Ectodermal cell (in vitro differentiated cells): ENCODE results near the gene PIEZO1.

Experiments
- H3K27ac ChIP-seq: 2 replicates; pipeline ENCODE4 v1.7.0; 2013; ENCODE audit warnings: mild to moderate bottlenecking, low read depth, low read length; ENCODE audit not compliant: insufficient read depth, poor library complexity, severe bottlenecking
- H3K27me3 ChIP-seq: 2 replicates; pipeline ENCODE4 v1.7.0; 2013; ENCODE audit warnings: mild to moderate bottlenecking, low read length; ENCODE audit not compliant: insufficient read depth, control insufficient read depth, poor library complexity, severe bottlenecking
- H3K36me3 ChIP-seq: one replicate; pipeline ENCODE4 v1.7.0; 2013; ENCODE audit warnings: low read length; ENCODE audit not compliant: control insufficient read depth, insufficient read depth
- H3K4me1 ChIP-seq: one replicate; pipeline ENCODE4 v1.7.0; 2013; ENCODE audit warnings: low read length; ENCODE audit not compliant: control insufficient read depth, insufficient read depth
- H3K4me3 ChIP-seq: 2 replicates; pipeline ENCODE4 v1.7.0; 2013; ENCODE audit warnings: low read depth, low read length, control low read depth; ENCODE audit not compliant: insufficient read depth
- H3K9me3 ChIP-seq: 2 replicates; pipeline ENCODE4 v1.7.0; 2013; ENCODE audit warnings: mild to moderate bottlenecking, low read length, moderate library complexity; ENCODE audit not compliant: control insufficient read depth
- WGBS, 2 experiments: methylation state at CpG; one replicate each; pipeline ENCODE4 v1.1.7; 2013; ENCODE audit warnings: missing lambda C conversion rate in 2 of 2; 5-methylcytosine and 5-hydroxymethylcytosine counted together

The PIEZO1 gene

GRCh38 chr16:88749358-88749757 lies 35.7 kb downstream of the PIEZO1 start:
- WGBS, 2 experiments, result 95% methylated on average over 26 of the region's 26 CpGs
- H3K27ac ChIP-seq, result no peak overlapping the region
- H3K9me3 ChIP-seq, result no peaks in the 10 kb centered on the region
- H3K27me3 ChIP-seq, result no peaks in the 10 kb centered on the region
- H3K4me1 ChIP-seq, result peaks cover 3% of the 10 kb centered on the region
- H3K4me3 ChIP-seq, result no peak overlapping the region
- no peaks in the 10 kb centered on the region for H3K36me3 ChIP-seq

DNA sequence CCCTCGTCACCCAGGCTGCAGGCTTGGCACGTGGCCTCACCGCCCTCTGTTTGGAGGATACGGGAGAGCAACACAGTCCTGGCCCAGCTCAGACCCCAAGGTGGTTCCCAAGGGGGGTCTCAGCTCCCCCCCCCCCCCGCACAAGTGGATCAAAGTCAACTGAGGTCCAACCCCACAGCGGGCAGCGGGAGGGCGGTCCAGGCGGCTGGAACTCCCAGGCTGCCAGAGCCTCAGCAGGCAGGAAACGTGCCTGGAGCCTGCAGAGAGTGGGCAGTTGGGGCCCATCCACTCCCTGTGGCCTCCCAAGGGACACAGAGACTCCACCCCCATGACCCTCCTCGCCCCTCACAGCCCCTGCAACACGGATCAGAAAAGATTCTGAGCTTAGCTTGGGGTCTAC lies 36.7 kb downstream of the PIEZO1 start:
- Histone ChIP-seq H3K4me3 (no peak overlapping the region), H3K36me3 (no peaks in the 10 kb centered on the region), H3K27me3 (no peaks in the 10 kb centered on the region), H3K4me1 (peaks cover 11% of the 10 kb centered on the region), H3K9me3 (no peaks in the 10 kb centered on the region), H3K27ac (no peak overlapping the region)
- WGBS, 2 experiments, result 88 to 92% methylated on average over 12 of the region's 12 CpGs

DNA sequence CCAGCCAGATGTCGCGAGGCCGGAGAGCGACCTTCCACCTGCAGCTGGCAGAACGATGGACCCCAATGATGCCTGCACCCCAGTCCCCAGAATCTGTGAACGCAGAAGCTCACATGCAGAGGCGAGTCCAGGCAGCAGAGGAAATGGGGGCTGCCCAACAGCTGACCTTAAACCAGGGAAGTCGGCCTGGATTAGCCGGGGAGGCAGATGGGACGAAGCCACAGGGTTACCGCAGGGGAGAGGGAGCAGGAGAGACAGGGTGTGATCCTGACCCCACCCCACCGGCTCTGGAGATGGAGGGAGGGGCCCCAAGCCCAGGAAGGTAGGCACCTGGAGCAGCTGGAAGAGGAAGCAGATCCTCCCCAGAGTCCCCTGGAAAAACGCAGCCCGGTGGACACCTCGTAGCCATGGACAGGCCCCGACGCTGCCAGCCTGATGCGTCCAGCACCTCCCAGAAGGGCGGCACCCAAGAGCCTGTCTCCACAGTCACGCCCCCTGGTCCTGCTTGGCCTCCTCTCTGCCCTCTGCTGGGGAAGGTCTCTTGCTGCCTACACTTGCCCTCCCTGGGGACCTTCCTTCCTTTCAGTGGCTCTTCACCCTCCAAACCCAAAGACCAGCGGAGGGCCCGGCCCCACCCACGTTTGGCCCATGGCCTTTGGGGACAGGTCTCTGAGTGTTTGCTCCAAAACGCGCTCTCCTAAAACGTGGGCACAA lies 37.3 kb downstream of the PIEZO1 start:
- Histone ChIP-seq H3K4me3 (no peak overlapping the region), H3K27me3 (no peaks in the 10 kb centered on the region), H3K9me3 (no peaks in the 10 kb centered on the region), H3K36me3 (no peaks in the 10 kb centered on the region), H3K4me1 (peaks cover 11% of the 10 kb centered on the region), H3K27ac (no peak overlapping the region)
- 91 to 92% methylated on average over 26 of the region's 26 CpGs for whole genome bisulfite sequencing, 2 experiments

GRCh38 chr16:88746506-88746905 lies 38.5 kb downstream of the PIEZO1 start:
- H3K36me3 ChIP-seq, result no peaks in the 10 kb centered on the region
- 74 to 76% methylated on average over 17 of the region's 17 CpGs for WGBS, 2 experiments
- no peaks in the 10 kb centered on the region for H3K9me3 ChIP-seq
- H3K4me3 ChIP-seq, result no peak overlapping the region
- no peaks in the 10 kb centered on the region for H3K27me3 ChIP-seq
- H3K4me1 ChIP-seq, result peaks cover 11% of the 10 kb centered on the region
- H3K27ac ChIP-seq, result no peak overlapping the region

- Histone ChIP-seq H3K9me3 (no peaks in the 10 kb centered on the region), H3K27ac (no peak overlapping the region), H3K36me3 (no peaks in the 10 kb centered on the region), H3K27me3 (no peaks in the 10 kb centered on the region), H3K4me1 (peaks cover 11% of the 10 kb centered on the region), H3K4me3 (no peak overlapping the region)
- 70 to 72% methylated on average over 37 to 38 of the region's 39 CpGs for WGBS, 2 experiments
These were observed 40.2 kb downstream of the PIEZO1 start for GRCh38 chr16:88744577-88745521.

DNA sequence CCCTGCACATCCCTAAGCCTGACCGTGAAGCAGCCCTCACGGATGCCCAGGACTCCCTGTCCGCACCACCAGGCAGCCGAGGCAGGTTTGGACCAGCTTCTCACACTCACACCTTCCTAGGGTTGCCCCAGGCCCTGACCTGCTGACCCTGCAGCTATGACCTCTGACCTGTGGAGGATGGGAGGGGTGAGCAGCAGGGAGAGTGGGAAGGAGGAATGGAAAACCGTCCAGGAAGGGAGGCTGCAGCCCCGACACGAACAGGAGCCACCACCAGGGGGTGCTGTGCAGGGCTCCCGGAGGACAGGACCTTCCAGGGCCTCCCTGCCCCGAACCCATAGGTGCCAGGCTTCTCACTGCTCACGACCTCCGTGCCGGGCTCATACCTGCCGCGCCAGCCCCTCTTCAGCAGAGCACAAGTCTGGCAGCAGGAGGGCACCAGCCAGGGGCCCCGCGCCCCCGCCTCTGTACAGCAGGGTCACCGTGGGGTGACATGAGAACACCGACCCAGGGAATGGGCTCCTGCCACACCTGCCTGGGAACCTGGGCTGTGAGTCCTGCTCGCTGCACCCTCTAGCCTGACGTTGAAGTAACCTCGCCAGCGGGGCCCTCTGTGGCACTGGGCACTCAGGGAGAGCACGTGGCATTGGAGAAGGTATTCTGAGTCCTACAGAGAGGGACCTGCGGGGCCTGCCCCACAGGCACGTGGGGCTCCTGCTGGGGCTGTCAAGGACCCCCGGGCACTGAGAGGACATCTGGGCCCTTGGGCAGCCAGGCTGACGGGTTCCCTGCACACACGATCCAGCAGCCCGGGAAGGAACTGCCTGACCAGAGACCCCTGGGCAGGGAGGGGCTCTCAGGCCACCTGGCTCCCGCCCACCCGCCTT lies 41.1 kb downstream of the PIEZO1 start:
- Histone ChIP-seq H3K9me3 (no peaks in the 10 kb centered on the region), H3K4me3 (no peak overlapping the region), H3K36me3 (no peaks in the 10 kb centered on the region), H3K27ac (peak overlapping the region; percentile 36), H3K4me1 (peaks cover 11% of the 10 kb centered on the region), H3K27me3 (no peaks in the 10 kb centered on the region)
- WGBS, 2 experiments, result 72% methylated on average over 32 of the region's 32 CpGs

DNA sequence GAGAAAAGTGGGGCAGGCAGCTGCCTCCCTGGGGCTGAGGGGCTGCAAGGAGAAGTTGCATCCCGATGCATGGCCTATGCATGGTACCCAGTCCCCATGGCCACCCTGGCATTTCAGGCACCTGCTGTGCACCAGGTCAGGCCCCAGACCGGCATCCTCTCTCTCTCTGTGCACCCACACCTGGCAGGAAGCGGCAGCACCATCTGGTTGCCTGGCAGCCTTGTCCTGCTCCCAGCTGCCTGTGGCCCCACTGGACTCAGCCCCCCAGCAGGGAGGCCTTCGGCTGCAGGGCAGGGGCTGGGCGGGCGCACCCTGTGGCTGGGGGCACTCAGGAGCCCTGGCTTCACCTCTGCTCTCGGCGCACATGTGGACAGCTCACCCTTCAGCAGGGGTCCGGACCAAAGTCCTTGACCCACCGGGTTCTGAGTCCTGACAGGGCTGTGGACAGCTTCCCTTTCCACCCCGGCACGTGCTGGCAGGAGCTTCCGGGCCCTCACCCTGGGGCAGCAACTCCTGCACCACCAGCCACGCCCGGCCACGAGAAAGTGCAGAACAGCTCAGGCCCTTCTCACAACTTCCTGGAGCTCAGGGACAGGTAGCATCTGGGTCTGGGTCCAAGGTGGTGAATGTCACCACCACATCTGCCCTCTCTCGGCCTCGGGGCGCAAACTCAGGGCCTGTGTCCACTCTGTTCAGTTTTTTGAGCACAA lies 42.0 kb downstream of the PIEZO1 start:
- H3K4me1 ChIP-seq, result peaks cover 11% of the 10 kb centered on the region
- no peaks in the 10 kb centered on the region for H3K9me3 ChIP-seq
- H3K4me3 ChIP-seq, result no peak overlapping the region
- H3K36me3 ChIP-seq, result no peaks in the 10 kb centered on the region
- H3K27ac ChIP-seq, result peak overlapping the region; percentile 36
- no peaks in the 10 kb centered on the region for H3K27me3 ChIP-seq
- WGBS, 2 experiments, result 85% methylated on average over 19 of the region's 19 CpGs

- H3K9me3 ChIP-seq, result no peaks in the 10 kb centered on the region
- peaks cover 11% of the 10 kb centered on the region for H3K4me1 ChIP-seq
- no peaks in the 10 kb centered on the region for H3K36me3 ChIP-seq
- 93 to 95% methylated on average over 16 of the region's 17 CpGs for WGBS, 2 experiments
- no peaks in the 10 kb centered on the region for H3K27me3 ChIP-seq
- no peak overlapping the region for H3K27ac ChIP-seq
- no peak overlapping the region for H3K4me3 ChIP-seq
These were observed 43.7 kb downstream of the PIEZO1 start for GRCh38 chr16:88741368-88741767.

GRCh38 chr16:88740727-88741055 lies 44.3 kb downstream of the PIEZO1 start:
- Histone ChIP-seq H3K27ac (no peak overlapping the region), H3K36me3 (no peaks in the 10 kb centered on the region), H3K9me3 (no peaks in the 10 kb centered on the region), H3K4me1 (peaks cover 11% of the 10 kb centered on the region), H3K27me3 (no peaks in the 10 kb centered on the region), H3K4me3 (no peak overlapping the region)
- 93 to 94% methylated on average over 12 of the region's 12 CpGs for WGBS, 2 experiments
